Eye (tissue), 1 donor: ENCODE results near the gene GNB2.
A peak's percentile ranks its signal among the peaks of the same experiment; 100 is the strongest.
"Not testable (repeated sequence)": the region's sequence is repeated elsewhere in the genome, so short reads cannot be mapped to it uniquely, and the experiment has no call there.

Experiments
- DNase-seq: peaks from one replicate; pipeline ENCODE4 v3.0.0-alpha.2; 2015

The GNB2 gene

DNA sequence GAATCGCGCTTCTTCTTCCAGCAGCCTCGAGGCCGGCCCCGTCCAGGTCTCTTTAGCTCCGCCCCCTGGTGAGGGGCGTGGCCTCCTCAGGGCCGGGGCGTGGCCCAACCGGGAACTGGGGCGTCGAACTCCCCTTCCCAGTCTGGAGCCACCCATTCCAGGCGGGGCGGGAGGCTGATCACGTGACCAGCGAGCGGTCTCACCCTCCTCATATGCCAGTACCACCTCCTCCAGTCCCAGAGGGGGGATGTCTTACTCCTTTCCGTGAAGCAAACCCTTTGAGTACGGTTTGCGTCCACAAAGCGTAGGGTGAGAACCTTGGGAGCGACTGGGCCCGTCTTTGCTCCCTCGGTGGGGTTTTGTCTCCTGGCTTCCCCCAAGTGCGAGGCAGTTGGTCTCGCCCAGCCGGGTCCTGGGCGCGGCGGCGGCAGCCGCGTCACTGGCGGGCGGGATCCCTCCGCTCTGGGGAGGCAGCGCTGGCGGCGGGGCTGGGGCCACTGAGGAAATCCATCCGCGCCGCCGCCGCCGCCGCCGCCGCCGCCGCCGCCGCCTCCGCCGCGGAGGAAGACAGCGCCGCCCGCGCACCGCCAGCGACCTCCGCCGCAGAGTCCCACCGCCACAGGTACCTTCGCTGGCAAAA lies at the start of gene GNB2:
Gene GNB2, plus strand, starts transcription at position 439 of the 640 bp plus-strand sequence. CDS start 2,526 bp downstream, outside the sequence.
- DNase-seq = peak; percentile 100

GRCh38 chr7:100623951-100624824 lies 49.4 kb upstream of the GNB2 start:
- DNase-seq = no peak

DNA sequence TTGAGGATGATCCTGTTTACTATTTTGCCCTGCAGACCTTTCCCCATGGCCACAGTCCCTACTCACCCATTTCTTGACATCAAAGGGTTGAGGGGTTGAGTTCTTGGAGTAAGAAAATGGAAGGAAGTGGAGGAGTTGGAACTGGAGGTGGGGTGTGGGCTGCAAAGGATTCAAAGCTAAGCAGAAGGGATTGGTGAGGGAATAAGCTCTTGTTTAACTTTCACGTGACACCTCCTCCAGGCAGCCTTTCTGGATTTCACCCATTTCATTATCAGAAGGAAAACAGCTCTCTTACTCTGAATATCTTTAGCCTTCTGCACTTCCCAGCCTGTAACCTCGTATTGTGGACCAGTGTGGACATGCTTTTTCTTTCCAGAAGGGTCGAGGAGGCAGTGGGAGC lies 47.5 kb upstream of the GNB2 start:
- DNase-seq = no peak

DNA sequence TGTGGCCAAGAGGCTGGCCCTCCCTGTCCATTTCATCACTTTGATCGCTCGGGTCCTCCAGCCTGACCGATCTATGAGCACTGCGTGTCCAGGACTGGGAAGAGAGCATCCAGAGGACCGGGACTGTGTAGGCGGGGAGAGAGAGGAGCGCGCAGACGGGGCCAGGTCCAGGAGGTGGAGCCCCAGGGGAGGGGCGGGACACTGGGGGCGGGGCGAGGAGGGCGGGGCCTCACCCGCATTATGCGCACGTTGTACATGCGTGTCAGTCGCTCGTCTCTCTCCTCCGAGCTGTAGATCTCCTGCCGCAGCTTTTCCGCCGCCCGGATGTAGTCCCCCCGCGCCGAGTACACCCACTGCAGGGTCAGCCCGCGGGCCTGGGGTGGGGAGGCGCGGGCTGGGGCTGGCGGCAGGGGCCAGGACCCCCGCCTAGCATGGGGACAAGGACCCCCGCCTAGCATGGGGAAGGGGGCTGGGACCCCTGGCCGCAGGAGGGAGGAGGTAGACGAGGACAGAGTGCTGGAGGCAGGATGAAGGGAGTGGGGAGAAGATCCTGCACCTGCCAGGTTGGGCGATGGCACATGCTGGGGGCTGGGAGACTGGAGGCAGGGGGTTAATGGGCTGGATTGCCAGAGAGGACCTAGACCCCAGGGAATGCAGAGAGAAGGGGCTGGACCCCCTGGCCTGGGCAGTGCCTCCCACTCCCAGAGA lies 46.9 kb upstream of the GNB2 start:
- DNase-seq = peak; percentile 87

- DNase-seq = no peak
Measured at GRCh38 chr7:100627238-100627549, 46.3 kb upstream of the GNB2 start.

DNA sequence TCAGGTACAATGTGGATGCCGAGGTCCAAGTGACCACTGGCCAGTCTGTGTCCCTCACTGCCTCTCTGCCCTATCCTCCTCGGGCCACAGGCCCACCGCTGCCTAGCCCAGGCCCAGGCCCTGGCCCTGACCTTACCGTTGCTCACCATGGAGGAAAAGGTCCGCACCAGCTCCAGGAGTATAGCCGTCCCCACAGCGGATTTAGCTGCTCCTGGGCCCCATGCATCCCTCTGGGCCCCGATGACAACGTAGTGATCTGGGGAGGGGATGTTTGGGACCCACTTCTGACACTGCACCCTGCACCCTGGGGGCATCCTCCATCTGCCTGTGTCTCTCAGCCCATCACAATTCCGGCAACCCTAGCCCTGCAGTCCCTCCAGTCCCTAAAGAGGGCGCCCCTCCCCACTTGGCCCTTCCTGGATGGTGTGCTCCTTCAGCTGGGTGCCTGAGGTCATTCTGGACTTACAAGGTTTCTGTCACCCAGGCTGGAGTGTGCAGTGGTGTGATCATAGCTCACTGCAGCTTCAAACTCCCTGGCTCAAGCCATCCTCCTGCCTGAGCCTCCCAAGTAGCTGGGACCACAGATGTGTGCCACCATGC lies 44.3 kb upstream of the GNB2 start:
- DNase-seq = peak; percentile 25

GRCh38 chr7:100630066-100630465 lies 43.5 kb upstream of the GNB2 start:
- DNase-seq = no peak

DNA sequence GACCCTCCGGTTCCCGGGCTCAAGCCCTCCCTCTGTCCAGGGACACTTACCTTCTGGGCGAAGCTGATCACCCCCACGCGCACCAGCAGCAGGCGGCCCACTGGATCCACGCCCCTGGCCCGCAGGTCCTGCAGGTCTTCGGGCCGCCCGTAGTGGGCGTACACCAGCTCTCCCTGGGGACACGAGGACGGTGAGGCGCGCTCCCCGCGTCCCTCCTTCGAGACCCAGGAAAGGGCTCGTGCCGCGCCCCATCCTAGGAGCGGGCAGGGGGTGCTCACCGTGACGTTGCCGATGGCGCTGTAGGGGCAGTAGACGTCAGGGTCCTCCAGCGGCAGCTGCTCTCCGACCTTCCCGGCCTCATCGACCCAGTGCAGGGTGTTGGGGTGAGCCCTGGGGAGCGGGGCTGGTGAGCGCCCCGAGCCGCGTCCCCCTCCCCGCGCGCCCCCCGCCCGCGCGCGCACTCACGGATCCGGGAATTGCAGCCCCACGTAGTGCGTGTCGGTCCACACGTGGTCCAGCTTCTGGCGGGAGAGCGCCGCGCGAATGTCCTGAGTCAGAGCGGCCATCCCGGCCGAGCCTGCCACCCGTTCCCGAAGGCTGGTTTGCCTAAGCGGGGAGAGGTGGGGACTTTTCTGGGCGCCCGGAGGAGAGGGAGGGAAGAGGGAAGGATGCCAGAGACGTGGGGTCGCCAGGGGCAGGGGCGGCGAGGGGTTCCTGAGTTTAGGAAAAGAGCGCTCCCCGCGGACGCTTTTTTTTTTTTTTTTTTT lies 40.4 kb upstream of the GNB2 start:
- peak; percentile 74 for DNase-seq

GRCh38 chr7:100639995-100640516 lies 33.5 kb upstream of the GNB2 start:
- DNase-seq = no peak

DNA sequence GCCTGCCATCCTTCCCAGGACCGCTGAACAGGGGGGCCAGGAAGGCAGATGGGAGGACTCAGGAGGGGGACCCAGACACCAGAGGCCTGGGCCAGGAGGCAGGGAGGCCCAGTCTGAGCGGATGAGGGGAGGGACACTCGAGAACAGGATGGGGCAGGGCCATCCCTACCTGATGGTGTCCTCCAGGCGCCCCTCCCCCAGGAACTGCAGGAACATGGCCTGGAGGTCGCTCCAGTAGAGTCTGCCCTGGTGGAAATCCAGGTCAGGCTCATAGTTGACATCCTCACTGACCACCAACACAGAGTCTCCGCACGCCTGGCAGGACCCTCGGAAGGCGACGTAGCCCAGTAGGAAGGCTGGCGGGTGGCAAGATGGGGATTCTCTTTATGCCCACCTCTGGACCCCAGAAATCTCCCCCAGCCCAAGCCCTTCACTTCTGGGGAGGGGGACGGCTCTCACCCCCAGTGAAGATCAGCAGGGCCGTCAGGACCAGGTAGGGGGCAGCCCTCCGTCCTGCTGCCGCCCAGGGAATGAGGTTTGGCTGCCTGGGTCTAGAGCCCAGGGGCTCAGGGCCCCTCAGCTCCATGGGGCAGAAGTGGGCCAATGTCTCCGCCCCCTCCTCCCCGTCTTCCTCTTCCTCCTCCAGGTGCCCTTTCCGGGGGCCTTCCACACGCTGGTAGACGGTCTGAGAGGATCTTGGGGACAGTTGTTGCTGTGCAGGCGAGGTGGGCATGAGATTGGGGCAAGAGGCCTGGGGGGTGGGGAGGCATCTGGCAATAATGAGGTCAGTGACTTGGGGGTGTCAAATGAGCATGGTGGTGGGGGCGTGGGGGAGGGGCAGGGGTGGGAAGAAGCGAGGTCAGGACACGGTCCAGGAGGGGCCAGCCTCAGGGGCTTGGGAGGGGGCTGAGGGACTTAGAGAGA lies 32.8 kb upstream of the GNB2 start:
- no peak for DNase-seq

DNA sequence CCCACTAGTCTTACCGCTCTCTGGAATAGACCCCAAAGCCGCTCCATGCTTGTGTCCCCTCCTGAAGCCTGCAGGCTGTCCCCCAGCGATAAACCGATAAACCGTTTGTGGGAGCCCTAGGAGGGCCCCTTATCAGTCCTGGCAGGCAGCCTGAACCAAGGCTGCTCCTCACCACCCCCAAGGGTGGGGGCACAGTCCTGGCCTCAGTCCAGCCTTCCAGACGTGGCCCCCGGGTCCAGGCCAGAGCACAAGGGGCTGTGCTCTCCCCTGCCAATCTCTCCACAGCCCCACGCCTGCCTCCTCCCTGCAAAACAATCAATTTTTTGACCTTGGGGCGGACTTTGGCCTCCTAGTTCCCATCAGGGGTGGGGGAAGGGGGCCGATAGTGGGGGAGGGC lies 32.1 kb upstream of the GNB2 start, which contains the start of gene TFR2:
Gene TFR2, minus strand, starts transcription at position 90 of the 397 bp plus-strand sequence. Its CDS starts 43 bp downstream, at position 47.
- no peak for DNase-seq

DNA sequence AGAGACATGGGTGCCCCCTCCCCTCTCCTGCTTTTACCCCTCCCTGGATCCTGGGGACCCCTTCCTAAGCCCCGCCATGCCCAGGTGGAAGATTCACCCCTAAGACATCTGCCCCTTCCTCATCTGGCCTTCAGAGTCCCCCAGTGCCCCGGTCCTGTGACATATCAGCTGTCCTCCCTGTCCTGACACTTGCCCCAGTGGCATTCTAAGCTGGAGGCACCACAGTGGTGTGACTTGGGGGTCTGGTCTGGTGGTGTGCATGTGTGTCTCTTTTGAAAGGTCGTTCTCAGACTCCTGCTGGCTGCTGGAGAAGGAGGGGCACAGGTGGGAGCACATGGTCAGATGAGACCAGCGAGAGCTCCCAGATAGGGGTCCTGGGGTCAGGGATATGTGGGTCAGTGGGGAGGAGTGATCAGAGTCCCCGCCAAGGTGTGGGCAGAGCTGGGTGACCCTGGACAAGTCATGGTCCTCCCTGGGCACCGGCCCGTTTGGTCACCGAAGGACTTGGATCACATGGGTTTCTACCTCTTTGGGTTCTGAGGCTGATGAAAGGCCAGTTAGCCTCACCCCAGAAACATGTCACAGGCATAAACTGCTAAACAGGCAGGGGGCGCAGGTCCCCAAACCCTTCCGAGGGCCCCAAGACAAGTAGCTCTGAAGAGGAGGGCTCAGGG lies 31.5 kb upstream of the GNB2 start:
- DNase-seq = no peak

DNA sequence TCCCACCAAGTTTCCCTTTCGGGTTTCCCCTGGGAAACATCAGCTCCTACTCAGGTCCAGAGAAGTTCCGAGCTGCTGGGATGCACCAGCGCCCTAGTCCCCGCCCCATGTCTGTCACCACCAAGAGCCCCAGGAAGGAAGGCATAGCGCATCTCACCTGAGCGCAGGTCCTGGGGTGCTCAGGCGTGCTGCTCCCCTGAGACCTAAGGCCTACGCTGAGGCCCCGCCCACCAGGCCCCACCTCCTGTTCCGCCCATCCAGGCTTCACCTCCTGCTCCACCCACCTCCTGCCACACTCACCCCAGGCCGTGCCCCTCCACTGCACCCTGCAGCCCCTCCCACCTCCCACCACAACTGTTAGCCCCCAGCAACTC lies 31.0 kb upstream of the GNB2 start:
- DNase-seq = no peak

GRCh38 chr7:100649826-100650565 lies 23.5 kb upstream of the GNB2 start:
- no peak for DNase-seq

DNA sequence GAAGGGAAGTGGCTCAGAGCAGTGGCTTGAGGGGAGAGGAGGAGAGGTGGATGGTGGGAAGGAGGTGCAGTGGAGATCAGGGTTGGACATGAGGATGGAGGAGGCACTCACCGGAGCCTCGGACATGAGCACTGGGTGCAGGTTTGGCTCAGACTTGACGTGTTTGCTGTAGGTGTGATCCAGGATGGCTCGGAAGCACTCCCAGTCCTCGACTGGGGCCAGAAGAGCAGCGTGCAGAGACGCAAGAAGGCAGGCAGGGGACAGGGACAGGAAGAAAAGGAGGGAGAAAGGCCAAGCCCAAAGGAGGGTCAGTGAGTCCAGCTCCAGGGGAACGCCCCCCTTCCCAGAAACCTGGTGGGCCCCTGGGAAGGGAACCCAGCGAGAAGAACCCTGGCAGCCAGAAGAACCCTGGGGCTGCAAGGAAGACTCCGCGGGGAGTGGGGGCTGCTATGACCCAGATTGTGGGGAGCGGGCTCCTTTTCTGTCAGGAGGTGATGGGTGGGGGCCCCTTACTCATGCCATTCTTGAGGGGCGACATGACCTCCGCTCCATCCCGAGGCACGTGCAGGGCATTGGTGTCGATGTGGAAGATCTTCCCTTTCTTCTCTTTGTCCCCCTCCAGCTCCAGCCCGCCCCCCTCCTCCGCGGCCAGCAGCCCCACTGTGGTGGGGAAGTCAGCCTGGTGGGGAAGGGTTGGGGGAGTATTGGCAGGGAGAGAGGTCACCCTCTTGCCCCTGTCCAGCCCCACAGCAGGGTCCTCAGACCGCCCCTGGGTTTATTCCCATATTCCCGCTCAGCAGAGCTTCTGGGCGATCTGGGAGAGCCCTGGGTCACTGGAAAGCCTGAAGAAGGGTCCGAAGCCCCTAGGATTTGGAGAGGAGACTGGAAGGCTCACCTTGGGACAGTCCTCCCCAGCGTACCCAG lies 18.4 kb upstream of the GNB2 start:
- no peak for DNase-seq

DNA sequence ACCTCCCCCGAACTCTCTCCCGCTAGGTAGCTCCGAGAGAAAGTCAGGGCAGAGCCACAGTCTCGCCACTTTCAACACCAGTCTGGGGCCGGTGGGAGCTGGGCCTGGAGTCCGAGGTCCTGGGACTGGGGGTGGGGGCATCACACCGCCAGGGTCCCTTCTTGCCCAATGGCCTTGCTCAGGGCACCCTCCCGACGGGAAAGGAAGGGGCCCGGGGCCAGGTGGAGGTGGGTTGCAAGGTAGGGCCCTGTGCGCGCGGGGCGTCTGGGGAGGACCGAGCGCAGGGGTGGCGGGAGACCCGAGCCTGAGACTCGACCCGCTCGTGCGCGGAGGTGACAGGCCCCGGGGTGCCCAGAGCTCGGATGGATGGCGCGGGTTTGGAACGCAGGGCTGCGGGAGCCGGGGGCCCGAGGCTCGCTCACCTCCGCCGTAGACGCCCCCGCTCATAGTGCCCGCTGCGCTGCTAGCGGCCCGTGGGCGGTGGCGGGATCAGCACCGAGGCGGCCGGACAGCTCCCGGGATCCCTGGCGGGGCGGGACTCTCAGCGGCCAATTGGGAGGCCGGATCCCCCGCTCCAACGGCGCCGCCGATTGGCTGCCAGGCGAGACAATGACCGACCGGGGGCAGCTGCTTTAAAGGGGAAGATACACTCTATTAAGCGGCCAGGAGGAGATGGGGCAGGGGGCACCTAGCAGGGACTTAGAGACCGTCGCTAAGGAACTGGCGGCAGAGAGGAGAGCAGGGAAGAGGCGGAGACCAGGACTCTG lies 17.4 kb upstream of the GNB2 start, which contains the start of gene ACTL6B:
Gene ACTL6B, minus strand, starts transcription at position 541 of the 767 bp plus-strand sequence. Its CDS starts 94 bp downstream, at position 447.
- DNase-seq = peak; percentile 86

DNA sequence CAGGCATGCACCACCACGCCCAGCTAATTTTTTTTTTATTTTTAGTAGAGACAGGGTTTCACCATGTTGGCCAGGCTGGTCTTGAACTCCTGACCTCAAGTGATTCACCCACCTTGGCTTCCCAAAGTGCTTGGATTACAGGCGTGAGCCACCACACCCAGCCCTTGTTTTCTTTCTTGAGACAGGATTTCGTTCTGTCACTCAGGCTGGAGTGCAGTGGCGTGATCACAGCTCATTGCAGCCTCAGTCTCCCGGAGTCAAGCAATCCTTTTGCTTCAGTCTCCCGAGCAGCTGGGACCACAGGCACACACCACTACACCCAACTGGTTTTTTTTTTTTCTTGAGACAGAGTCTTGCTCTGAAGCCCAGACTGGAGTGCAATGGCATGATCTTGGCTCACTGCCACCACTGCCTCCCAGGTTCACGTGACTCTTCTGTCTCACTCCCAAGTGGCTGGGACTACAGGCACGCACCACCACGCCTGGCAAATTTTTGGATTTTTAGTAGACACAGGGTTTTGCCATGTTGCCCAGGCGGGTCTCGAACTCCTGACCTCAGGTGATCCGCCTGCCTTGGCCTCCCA lies 11.3 kb upstream of the GNB2 start:
- not testable (repeated sequence) for DNase-seq
